Stimulated activated CD4-positive, alpha-beta T cell treated with anti-CD3 and anti-CD28 coated beads, TNF-alpha, amount 100 ng/mL, for 48 hours (primary cell): Measurements from ENCODE around the gene MUSTN1.

Experiments used
- DNase-seq, 3 donors: peaks; one replicate each; pipeline ENCODE4 v3.0.0-alpha.2; 2020; ENCODE audit warnings: low read depth in 3 of 3

Gene MUSTN1

DNA sequence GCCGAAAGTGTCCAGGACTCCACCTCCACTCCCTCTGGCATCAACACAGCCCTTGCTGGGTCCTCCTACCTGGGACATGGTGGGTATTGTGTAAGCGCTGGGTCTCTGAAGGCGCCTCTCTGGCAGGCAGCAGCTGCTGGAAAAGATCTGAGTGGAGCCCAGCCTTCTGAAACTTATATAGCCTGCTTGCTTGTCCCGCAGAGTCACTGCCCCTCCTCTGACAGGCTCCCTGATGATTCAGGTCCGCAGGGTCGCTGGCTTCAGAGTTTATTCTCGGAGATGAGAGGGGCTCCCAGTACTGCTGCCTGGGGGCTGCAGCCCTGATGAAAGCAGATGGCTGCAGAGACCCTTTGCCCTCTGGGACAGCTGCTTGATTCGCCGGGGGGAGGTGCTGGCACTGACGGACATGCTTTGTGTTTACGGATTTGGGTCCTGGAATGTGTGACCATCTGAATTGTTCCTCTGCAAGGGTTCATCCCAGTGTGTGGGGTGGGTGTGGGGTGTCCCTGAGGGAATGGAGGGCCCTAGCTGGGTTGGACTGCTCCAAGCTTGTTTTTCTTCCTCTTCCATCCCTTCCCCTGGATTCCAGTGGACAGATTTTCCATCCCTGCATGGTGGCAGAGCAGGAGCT is at the start of gene MUSTN1:
MUSTN1 (minus strand) TSS at position 149 of the 631 bp plus-strand sequence; CDS start at position 78, 71 bp downstream.
- no peak for DNase-seq

DNA sequence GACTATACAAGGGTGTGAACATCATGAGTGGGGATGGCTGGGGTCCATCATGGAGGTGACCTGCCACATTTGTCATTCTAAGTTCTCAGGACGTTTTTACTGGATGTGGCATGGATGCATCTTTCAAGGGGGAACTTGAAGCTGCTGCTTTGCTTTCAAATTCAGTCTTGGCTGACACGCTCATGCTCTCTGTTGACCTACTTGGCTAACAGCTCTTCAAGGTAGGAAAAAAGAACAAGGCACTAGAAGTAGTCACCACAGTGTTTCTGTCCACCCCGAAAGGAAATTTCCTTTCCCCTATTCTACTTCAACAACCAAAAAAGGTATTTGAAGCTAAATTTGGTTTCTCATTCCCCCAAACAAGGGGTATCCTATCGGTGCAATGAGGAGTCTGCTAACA is 47.6 kb upstream of the MUSTN1 start:
- DNase-seq: no peak

DNA sequence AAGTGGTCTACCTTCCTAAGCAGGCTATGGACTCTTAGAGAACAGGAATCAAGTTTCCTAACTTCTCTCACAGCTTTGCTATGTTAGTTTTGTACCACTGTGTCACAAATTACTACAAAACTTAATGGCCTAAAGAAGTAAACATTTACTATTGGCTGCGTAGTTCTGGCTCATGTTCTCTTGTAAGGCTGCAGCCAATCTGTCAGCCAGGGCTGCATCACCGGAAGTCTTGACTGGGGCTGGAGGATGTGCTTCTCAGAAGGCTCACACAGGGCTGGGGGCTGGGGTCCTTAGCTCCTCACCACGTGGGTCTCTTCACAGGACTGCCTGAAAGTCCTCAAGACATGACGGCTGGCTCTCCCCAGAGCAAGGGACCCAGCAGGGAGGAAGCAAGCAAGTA is 47.1 kb upstream of the MUSTN1 start:
- DNase-seq: no peak

DNA sequence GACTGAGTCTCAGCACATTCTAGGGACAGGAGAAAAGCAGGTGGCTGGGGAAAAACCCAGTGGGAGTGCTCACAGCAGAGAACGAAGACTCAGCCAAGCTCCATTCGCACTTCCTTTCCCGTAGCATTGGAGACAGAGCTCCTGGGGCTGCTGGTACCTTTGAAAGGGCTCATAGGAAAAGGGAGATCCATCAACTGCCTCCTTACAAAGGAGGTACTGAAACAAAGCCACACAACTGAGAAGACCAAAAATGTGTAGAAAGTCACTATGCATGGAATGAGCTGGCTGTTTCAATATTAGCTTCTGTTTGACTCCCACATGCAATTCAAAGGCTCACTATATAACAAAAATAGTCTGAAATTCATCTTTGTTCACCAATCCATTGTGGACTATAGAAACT is 45.7 kb upstream of the MUSTN1 start:
- no peak for DNase-seq

DNA sequence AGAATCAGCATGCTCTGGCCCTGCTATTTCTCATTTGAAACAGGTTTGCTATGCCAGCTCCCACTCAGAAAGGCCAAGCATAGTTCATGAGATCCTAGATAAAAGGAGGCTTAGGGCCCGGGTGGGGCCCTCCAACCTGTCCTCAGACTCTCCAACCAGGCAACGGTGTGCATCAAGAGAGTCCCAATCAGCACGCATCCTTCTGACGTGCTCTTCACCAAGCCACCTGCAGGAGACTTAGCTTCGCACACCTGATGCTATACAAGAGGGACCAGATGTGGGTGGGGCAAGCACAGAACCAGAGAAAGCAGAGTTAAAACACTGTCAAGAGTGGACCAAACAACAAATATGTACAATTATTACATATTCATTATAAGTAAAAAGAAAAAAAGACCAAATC is 45.2 kb upstream of the MUSTN1 start:
- DNase-seq: no peak

DNA sequence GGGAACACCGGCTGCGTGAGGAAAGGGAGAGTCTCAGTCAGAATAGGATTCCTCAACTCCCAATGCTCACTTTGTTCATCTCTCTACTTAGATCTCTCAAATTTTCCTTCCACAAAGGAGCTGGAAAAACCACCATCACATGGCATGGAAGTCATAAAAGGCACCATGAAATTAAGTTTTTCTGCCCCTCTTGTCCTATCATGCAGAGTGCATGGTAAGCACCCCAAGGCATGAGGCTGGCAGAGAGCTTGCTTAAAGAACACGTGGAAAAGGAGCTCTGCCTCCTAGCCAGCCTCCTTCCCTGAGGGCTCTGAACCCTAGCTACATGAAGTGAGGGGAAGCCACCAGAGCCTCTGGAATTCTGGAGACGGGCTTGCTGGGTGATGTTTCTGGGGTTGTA is 44.8 kb upstream of the MUSTN1 start:
- DNase-seq: no peak

DNA sequence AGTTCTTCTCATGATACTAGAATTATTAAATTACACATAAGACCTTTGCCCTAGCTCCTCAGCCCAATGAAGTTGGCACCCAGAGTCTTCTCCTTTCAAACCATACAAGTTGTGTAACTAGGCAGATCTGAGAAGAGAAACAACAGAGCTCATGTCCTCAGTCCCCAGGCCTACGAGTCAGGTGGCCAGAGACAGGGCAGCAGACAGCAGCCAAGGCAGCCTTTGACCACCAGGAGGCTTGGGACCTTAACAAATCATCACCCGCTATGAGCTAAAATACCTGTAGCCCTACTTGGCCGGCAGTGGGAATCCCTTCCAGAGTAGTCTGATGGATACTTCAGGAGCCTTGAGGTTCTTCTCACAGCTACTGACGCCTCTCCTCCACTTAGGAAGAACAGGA is 44.3 kb upstream of the MUSTN1 start:
- DNase-seq: no peak

DNA sequence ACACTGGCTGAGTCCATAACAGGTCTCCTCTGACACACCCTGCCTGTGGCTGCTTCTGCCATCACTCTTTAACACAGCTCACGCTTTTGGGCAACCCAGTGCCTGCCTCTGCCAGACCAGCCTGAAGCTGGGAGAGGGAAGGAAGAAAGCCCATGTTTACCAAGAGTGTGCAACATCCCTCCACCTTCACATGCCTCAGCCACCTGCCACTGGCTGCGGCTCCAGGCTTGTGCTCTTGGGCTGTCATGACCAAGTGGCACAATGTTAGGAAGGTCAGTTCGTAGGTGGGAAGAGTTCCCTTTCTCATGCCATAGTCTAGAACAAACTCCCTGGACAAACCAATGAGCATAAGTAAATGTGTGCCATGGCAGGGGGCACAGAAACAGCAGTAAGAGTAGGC is 42.3 kb upstream of the MUSTN1 start:
- DNase-seq: no peak

DNA sequence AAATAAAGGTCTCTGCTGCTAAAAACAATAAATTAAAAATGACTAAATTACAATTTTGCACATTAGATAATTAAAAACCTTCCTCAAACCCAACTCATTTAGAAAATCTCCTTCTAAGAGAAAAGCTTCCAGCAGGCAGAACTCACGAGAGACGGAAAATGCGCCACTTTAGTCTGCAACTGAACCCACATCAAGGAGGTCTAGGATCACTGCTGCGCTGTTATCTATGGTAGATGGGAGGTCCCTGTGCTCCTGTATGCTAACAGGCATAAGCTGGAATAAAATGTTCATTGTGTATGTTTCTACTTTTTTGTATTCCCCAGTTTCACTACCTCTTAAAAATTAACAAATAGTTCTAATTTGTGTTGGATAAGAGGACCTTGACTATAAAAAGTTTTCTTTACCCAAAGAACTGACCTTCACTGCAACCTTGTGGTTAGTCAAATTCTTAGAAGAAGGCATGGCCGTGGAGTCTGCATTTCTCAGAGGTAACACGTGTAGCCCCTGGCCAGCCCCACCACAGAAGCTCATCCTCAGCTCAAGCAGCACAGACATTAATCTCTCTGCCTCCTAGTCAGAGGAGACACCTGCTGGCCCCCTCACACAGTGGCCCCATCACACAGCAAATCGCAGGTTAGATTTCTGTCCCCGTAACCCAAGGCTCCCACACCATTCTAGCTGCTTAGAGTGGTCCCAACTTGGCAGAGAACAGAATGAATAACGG is 40.2 kb upstream of the MUSTN1 start:
- no peak for DNase-seq

DNA sequence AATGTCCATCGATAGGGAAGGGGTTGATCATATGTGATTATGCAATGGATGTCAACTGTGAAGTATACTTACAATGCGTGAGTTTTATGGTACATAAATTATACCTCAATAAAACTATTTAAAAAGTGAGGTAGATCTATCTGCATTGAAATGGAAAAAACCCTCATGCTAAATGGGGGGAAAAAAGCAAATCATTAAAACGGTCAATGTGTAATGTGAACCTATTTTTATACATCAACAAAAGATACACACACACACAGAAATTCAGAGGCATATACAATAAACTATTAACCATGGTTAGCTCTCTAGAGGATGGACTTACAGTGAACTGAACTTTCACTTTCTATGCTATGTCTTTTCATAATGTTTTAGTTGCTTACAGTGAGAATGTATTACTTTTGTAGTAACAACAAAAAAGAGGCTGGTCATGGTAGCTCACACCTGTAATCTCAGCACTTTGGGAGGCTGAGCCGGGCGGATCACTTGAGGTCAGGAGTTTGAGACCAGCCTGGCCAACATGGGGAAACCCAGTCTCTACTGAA is 39.4 kb upstream of the MUSTN1 start:
- no peak for DNase-seq

DNA sequence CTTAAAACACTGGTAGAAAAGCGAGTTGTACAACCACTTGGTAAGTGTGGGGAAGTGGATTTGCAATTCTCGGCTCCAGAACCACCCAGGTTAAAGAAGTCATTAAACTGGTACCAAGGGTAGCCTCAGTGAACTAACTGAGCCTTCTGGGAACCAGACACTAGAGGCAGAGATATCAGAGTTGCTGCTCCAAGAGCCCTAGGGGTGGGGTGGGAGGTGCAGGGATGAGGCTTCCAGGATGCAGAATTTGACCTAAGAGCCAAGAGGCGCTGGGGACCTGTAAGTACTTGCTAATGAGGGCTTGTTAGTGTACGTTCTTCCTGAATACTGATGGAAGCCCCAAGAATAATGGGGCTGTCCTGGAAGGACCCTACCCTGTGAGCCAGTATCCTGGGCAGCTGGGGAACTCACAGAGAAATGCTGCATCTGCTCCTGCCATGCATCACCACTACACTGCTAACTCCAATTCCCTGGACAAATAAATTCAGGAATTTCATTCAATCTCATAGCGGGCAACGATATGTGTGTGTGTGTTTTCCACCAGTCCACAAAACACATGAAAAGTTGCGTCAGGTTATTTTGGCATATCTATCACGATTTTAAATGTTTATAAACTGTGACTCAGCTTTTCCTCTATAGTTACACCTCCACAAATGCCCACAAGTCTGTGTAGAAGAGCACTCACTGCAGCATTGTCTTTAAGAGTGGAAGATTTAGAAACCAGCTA is 38.8 kb upstream of the MUSTN1 start:
- no peak for DNase-seq

DNA sequence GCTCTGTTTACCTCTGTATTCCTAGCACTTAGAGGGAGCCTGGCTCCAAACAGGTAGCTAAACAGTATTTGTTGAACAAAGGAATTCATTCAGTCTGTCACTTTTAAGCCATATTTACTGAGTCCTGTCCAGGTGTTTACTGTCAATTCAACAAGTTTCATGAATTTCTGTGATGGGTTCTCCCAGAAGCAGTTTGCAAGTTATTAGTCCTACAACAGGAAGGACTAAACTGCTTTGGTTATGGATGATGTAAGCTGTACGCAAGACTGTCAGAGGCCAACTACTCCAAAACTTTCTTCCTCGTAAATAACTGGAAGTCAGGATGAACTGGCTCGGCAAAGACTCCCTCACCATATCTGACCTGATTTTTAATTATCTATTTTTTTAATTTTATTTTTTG is 37.4 kb upstream of the MUSTN1 start:
- no peak for DNase-seq

DNA sequence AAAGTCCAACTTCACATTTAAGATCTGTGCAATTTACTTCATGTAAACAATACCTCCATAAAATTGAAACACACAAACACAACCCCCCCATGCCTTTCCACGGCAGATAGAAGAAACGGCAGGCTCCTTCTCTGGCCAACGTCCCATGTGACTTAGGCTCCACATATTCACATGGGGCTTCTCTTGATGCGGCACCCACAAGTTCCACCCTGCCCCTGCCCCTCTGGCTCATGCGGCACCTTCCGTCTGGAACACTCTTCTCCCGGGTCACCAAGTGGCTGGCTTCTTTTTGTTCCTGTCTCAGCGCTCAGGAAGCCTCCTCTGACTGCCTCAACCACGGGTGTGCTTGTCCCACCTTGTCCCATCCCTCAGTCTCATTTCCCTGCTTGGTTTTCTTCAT is 36.9 kb upstream of the MUSTN1 start:
- no peak for DNase-seq

DNA sequence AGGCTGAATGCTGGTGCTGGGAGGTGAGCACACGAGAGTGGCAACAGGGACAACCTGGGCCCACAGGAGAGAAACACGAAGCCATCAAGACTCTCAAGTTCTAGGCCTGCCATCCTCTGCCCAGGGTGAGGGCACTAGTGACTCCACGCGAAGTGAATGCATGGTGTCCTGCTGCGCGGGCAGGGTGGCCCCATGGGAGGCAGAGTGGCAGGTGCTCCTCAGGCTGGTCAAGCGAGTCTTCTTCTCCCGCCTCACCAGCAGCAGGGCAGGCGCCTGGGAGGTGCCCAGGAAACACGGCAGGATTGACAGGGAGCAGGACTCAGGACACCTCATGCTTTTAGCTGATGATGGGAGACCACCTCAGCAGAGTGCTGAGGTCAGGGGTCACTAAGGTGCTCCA is 35.7 kb upstream of the MUSTN1 start:
- DNase-seq: no peak

DNA sequence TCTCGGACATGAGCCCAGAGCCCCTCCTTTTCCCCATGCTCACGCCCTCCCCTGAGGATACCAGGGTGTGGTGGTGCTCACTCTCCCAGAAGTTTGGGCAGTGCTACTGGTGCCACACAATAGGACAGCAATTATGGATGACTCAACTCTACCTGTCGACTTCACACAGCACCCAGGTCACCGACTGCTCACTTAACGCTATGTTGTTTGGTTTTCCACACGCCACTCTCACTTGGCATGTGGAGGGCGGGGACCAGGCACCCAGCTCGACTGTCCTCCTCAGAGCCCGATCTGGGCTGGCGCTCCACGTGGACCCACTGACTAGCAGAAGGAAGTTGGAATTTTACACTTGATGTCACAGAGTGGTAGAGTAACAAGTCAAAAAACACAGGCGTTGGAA is 31.6 kb upstream of the MUSTN1 start:
- no peak for DNase-seq

DNA sequence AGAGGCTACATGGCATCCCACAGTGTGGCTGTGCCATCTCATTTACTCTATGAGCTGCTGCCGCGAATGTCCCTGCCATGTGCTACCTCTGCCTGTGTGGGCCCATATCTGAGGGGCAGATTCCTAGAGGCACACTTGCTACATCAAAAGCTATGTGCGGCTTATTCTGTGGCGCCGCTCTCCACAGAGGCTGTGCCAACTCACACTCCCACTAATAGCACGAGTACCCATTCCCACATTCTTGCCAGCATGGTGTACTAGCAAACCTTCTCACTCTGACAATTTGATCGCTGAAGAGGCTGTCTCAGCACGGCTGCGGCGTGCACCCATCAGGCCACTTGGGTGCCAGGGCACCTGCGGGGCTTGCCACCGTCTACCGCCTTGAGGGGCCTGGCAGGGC is 31.2 kb upstream of the MUSTN1 start:
- DNase-seq: no peak

DNA sequence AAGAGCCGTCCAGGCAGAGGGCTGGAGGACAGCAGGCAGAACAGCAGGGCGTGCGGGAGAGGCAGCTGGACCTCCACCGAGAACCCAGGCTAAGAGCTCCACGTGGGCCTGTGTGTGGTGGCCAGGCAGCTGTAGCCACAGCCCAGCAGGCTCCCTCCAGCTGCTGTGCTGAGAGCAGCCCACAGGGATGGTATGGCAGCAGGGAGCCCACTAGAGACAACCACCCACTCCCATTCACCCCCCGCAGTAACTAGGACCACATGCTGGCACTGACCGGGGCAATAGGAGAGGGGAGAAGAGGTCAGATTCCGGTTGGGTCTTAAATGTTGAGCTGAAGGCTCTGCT is 25.6 kb upstream of the MUSTN1 start:
- no peak for DNase-seq

DNA sequence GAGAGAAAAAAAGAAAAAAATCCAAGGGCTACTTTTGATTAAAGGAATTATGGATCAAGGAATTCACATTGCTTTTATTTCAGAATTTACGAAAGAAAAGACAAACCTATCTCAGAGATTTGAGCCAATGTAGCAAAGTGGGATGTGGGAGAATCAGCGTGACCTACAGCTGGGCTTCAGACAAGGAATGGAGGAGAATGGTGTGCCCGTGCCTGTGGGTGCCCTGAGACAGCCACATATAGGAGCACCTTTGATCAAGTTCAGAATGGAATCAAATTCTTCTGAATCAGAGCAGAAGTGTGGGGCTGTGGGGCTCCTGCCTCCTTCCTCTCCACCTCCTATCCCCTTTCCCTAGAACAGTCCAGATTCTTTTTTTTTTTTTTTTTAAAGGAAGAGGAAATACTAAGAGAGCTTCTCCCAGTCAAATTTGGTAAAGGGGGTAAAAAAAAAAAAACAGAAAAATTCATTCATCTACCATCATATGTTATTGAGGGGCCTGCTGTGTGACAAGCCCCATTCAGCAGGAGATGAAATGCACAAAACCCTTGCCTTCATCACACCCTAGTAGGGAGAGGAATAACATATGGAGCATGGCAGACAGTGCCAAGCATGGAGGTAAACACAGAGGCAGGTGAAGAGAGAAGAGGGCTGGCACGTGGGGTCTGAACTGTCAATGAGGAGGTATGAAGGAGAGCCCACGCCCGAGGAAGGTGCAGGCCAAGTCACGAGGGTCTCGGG is 25.0 kb upstream of the MUSTN1 start:
- no peak for DNase-seq

DNA sequence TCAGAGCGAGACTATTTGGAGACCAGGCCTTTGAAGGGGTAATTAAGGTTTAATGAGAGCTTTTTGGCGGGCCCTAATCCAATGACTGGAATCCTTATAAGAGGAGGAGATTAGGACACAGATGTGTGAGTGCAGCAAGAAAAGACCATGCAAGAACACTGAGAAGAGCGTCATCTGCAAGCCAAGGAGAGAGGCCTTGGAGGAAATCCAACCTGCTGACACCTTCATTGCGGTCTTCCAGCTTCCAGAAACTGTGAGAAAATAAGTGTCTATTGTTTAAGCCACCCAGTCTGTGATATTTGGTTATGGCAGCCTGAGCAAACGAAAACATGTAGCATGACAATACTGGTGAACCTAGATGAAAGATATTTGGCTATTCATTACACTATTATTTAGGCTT is 23.0 kb upstream of the MUSTN1 start:
- no peak for DNase-seq

DNA sequence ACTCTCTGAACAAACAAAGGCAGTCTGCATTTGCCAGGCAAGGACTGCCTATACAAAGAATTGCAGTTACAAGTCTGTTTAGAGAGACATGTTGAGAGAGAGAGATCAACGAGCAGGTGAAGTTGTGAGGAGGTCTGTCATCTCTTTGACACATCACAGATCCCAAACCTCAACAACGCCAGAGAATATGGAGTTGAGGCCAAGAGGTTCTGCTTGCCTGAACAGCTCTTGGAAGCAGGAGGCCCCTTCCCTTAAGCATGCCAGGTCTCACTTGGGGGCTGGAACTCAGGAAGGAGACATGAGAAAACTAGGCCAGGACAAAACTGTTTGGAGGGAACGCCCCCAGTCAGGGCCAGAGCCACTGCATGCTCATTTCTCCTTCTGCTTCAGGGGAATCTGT is 22.3 kb upstream of the MUSTN1 start:
- no peak for DNase-seq

DNA sequence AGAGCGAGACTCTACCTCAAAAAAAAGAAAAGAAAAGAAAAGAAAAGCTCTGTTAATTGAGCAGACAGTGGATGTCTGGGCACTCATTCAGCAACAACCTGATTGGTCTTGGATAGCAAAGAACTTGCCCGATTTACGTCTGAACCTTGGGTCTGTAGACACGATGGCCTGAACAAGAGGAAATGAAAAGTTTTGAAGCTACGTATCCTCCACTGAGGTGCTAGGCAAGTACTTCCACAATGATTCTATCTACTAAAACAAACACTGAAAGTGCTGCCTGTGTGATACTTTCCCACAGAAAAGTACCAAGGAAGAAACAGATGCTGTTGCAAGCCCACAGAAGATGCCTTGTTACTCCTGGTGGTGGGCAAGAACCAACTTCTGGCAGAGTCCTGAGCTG is 21.8 kb upstream of the MUSTN1 start:
- DNase-seq: no peak

DNA sequence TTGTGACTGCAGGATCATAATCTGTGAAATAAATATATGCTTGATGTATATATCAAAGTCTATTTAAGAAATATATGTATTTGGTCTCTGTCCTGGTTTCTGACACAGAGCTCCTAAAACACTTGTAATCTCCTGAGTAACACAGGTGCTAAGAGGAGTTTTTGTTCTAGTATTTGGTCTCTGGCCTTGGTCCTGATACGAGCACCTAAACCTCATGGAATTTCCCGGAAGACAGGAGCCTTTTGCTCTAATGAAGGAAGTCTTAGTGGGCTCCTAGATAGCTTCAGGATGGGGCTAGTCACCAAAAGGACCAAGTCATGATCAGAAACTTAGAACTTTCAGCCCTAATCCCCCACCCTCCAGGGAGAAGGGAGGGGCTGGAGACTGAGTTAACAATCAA is 19.2 kb upstream of the MUSTN1 start:
- no peak for DNase-seq
